HEK293 (cell line): ENCODE measurements around the gene KCNMA1.

Source experiments
- CTCF ChIA-PET: fragments of 350-600 bp; formaldehyde crosslinking; extraction: SDS; loops from one replicate; lab custom pipeline; 2021; ENCODE audit warnings: antibody characterized with exemption; lab: Yijun Ruan, JAX
- POLR2A ChIA-PET: fragments of 300-600 bp; formaldehyde crosslinking; extraction: SDS; loops from one replicate; lab custom pipeline; 2020; ENCODE audit warnings: antibody characterized with exemption, inconsistent platforms; lab: Yijun Ruan, JAX
- H3K27ac ChIP-seq: fragments of 200-500 bp; sonication (Bioruptor generic); 2 replicates; pipeline ENCODE4 v1.5.1; 2014; ENCODE audit warnings: low read depth, low read length, control low read depth, inconsistent platforms; ENCODE audit errors: extremely low read depth
- H3K36me3 ChIP-seq, 2 experiments: fragments of 200-500 bp in 1 of 2; sonication (Bioruptor generic) in 1 of 2; 1 replicate in 1 of 2; 2 replicates in 1 of 2; pipeline ENCODE4 v1.5.1; 2014 to 2017; ENCODE audit warnings: inconsistent platforms in 2 of 2, low read length in 2 of 2; ENCODE audit not compliant: control insufficient read depth in 2 of 2, insufficient read depth in 1 of 2
- H3K4me1 ChIP-seq: fragments of 200-500 bp; sonication (Bioruptor generic); 2 replicates; pipeline ENCODE4 v1.5.1; 2014; ENCODE audit warnings: mild to moderate bottlenecking, low read length, inconsistent platforms; ENCODE audit not compliant: control insufficient read depth, insufficient read depth
- H3K4me3 ChIP-seq: 2 replicates; pipeline ENCODE4 v1.5.1; 2011; ENCODE audit warnings: low read depth, mild to moderate bottlenecking, control low read depth, low read length, moderate library complexity
- H3K9me3 ChIP-seq: fragments of 200-500 bp; sonication (Bioruptor generic); 2 replicates; pipeline ENCODE4 v1.5.1; 2014; ENCODE audit warnings: low read depth, low read length, inconsistent platforms; ENCODE audit not compliant: control insufficient read depth, insufficient read depth
- PRDM2 ChIP-seq: fragments of 450-650 bp; formaldehyde crosslinking; IDR thresholded peaks from 2 replicates; pipeline ENCODE4 v1.5.1; 2016; ENCODE audit warnings: missing biosample characterization, missing genetic modification characterization, borderline replicate concordance
- PRDM4 ChIP-seq: fragments of 450-650 bp; formaldehyde crosslinking; IDR thresholded peaks from 2 replicates; pipeline ENCODE4 v1.5.1; 2017; ENCODE audit warnings: missing biosample characterization, missing genetic modification characterization
- RBAK ChIP-seq: fragments of 450-650 bp; formaldehyde crosslinking; IDR thresholded peaks from 2 replicates; pipeline ENCODE4 v1.5.1; 2016; ENCODE audit warnings: missing biosample characterization, missing genetic modification characterization
- YY2 ChIP-seq: fragments of 450-650 bp; formaldehyde crosslinking; IDR thresholded peaks from 2 replicates; pipeline ENCODE4 v1.5.1; 2016; ENCODE audit warnings: missing biosample characterization, missing genetic modification characterization
- ZBTB21 ChIP-seq: fragments of 450-650 bp; formaldehyde crosslinking; IDR thresholded peaks from 2 replicates; pipeline ENCODE4 v1.5.1; 2017; ENCODE audit warnings: missing biosample characterization, missing genetic modification characterization
- ZBTB44 ChIP-seq: fragments of 450-650 bp; IDR thresholded peaks from 2 replicates; pipeline ENCODE4 v1.5.1; 2018; ENCODE audit warnings: missing biosample characterization, mild to moderate bottlenecking, missing genetic modification characterization
- ZBTB7A ChIP-seq: fragments of 450-650 bp; formaldehyde crosslinking; IDR thresholded peaks from 2 replicates; pipeline ENCODE4 v1.5.1; 2016; ENCODE audit warnings: low read depth, missing biosample characterization, missing genetic modification characterization
- ZNF18 ChIP-seq: fragments of 450-650 bp; formaldehyde crosslinking; IDR thresholded peaks from 2 replicates; pipeline ENCODE4 v1.5.1; 2016; ENCODE audit warnings: missing biosample characterization, missing genetic modification characterization
- ZNF19 ChIP-seq: fragments of 450-650 bp; formaldehyde crosslinking; IDR thresholded peaks from 2 replicates; pipeline ENCODE4; 2016; ENCODE audit warnings: missing biosample characterization, missing genetic modification characterization, low read depth
- ZNF398 ChIP-seq: fragments of 450-650 bp; formaldehyde crosslinking; IDR thresholded peaks from 2 replicates; pipeline ENCODE4 v1.5.1; 2017; ENCODE audit warnings: missing biosample characterization, missing genetic modification characterization
- ZNF518A ChIP-seq: fragments of 450-650 bp; formaldehyde crosslinking; conservative IDR thresholded peaks from 2 replicates; pipeline ENCODE4 v1.5.1; 2016; ENCODE audit warnings: low read depth, missing biosample characterization, missing genetic modification characterization
- ZNF629 ChIP-seq: fragments of 450-650 bp; formaldehyde crosslinking; IDR thresholded peaks from 2 replicates; pipeline ENCODE4 v1.5.1; 2017; ENCODE audit warnings: missing biosample characterization, missing genetic modification characterization
- ZNF692 ChIP-seq: fragments of 450-650 bp; formaldehyde crosslinking; IDR thresholded peaks from 2 replicates; pipeline ENCODE4 v1.5.1; 2016; ENCODE audit warnings: missing biosample characterization, missing genetic modification characterization
- ZNF791 ChIP-seq: fragments of 450-650 bp; formaldehyde crosslinking; IDR thresholded peaks from 2 replicates; pipeline ENCODE4 v1.5.1; 2016; ENCODE audit warnings: missing biosample characterization, missing genetic modification characterization

KCNMA1 gene

GRCh38 chr10:77504196-77504872, 133.3 kb downstream of the KCNMA1 start (continued):
- TF ChIP-seq PRDM2 (tag by site-specific recombination) (no peak), ZNF629 (tag by site-specific recombination) (no peak), ZNF518A (tag by site-specific recombination) (no peak), ZBTB7A (no peak), YY2 (tag by site-specific recombination) (no peak), RBAK (no peak), ZBTB44 (tag by site-specific recombination) (no peak), ZNF18 (tag by site-specific recombination) (no peak), ZNF791 (tag by site-specific recombination) (no peak)
- TF ChIP-seq, all 188 proteins: peak for 0

GRCh38 chr10:77501846-77502261, 135.8 kb downstream of the KCNMA1 start:
- no peak overlapping the region for H3K27ac ChIP-seq
- H3K4me1 ChIP-seq, result no peaks in the 10 kb centered on the region; the same call in 1 of the 2 replicates
- H3K36me3 ChIP-seq, result no peaks in the 10 kb centered on the region
- H3K4me3 ChIP-seq, result no peak overlapping the region
- TF ChIP-seq ZNF692 (tag by site-specific recombination), result 0 out of 2 replicates have a peak, but pooled peaks have one; percentile 10
- TF ChIP-seq PRDM4 (tag by site-specific recombination), result peak; percentile 51; the same call in 1 of the 2 replicates
- peak; percentile 10; the same call in 1 of the 2 replicates for TF ChIP-seq ZNF398 (tag by site-specific recombination)
- 0 out of 2 replicates have a peak, but pooled peaks have one; percentile 10 for TF ChIP-seq ZBTB21
- TF ChIP-seq ZNF19, result no peak
- ChIA-PET POLR2A (no interaction called here), CTCF (interaction anchor here (0.9 to 1.8 kb wide), 2 partner anchors 140 to 144 kb away, joined by 4 read pairs; no protein-coding TSS in a partner anchor)
- no peaks in the 10 kb centered on the region for H3K9me3 ChIP-seq
